SK-N-SH treated with all-trans-retinoic acid at 6 μM for 48 hours (cell line): ENCODE measurements around the gene C8A.

Source experiments
- PATZ1 ChIP-seq: fragments of 250-450 bp; sonication (Bioruptor Pico); IDR thresholded peaks from 2 replicates; pipeline ENCODE4 v1.8.0; 2020; ENCODE audit warnings: mild to moderate bottlenecking, moderate library complexity, borderline replicate concordance
- PPARA ChIP-seq: fragments of 250-450 bp; sonication (Bioruptor Pico); IDR thresholded peaks from 2 replicates; pipeline ENCODE4 v1.5.0; 2020; ENCODE audit warnings: mild to moderate bottlenecking, borderline replicate concordance
- ZFP3 ChIP-seq: fragments of 250-450 bp; sonication (Bioruptor Pico); IDR thresholded peaks from 2 replicates; pipeline ENCODE4 v1.5.0; 2020; ENCODE audit warnings: mild to moderate bottlenecking, moderate library complexity
- ZFP30 ChIP-seq: fragments of 450-650 bp; formaldehyde crosslinking; IDR thresholded peaks from 2 replicates; pipeline ENCODE4 v1.5.0; 2022; ENCODE audit warnings: mild to moderate bottlenecking, moderate library complexity

- TF ChIP-seq ZFP3 (CRISPR knock-in tag) (no peak), ZFP30 (CRISPR knock-in tag) (no peak), PPARA (no peak), PATZ1 (CRISPR knock-in tag) (no peak)
These were observed 55.9 kb downstream of the C8A start for GRCh38 chr1:56910441-56910985.
